Measurements from ENCODE around the gene KRTAP22-2.

The KRTAP22-2 gene

GRCh38 chr21:30563072-30563471 lies 27.1 kb downstream of the KRTAP22-2 start:
- DNase-seq (ENCODE audit: low spot score) = no peak

DNA sequence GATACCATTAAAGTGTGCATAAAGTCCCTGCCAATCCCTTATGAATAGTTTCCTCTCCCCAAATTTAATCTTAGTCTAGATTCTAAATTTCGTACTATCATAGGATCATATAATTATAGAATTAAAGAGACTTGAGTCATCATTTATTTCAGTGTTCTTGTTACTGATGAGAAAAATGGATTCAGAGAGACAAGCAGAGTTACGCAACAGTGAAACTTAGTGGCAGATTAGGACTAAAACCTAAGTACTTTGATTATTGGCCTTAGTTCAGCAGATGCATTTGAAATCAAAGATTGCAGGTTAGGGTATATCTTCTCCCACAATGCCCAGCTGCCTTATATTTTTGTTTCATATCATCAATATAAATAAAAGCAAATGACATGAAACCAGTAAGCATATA lies 28.2 kb downstream of the KRTAP22-2 start:
- DNase-seq (ENCODE audit: low spot score) = no peak

DNA sequence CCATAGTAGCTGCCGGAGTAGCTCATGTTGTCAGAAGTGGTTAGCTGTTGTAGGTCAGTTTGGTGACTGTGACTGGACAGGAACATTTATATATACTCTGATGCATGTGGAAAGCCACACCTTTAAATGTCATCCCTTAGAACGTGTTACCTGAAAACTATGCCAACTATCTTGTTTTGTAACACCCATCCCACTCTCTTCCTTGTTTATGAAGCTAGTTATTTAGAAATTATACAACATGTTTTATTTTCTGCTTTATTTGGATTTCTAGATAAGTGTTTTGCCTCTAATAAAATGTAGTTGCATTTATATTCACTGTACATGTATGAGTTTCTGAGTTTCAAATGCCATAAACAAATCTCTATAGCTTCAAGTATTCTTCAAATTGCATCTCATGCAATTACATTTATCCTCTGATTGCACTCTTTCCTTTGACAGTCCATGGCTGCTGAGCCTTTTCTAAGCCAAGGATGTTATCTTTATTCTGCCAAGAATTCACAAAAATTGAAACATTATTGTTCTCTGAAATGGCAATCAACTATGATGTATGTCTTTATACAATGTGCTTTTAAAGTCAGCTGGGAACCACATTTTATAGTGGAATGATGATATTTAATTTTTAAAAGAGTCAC lies 28.8 kb downstream of the KRTAP22-2 start, which contains the start of gene KRTAP19-7:
Gene KRTAP19-7, minus strand, starts transcription at position 51 of the 632 bp plus-strand sequence. Its CDS starts 25 bp downstream, at position 26.
- DNase-seq (ENCODE audit: low spot score) = no peak

DNA sequence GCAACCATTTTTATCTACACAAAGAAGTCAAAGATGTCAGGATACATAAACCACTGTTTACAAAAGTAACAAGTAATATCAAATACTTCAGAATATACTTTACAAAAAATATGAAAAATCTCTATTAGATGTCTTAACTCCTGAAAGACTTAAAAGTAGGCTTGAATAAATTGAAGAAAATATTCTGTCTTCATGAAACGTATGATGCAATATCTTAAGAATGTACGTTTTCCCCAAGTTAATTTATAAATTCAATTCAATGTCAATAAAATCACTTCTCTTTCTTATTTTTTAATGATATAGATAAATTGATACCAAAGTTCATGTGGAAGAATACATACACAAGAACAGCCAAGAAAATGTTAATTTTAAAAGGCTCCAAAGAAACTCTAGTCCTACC lies 35.1 kb downstream of the KRTAP22-2 start:
- DNase-seq (ENCODE audit: low spot score) = no peak

- no peak for DNase-seq (ENCODE audit: low spot score)
Observed at GRCh38 chr21:30552782-30553181, 37.4 kb downstream of the KRTAP22-2 start.

- DNase-seq (ENCODE audit: low spot score) = no peak
Observed at GRCh38 chr21:30541764-30542163, 48.4 kb downstream of the KRTAP22-2 start, which contains the start of gene KRTAP19-6. Gene KRTAP19-6, minus strand, starts transcription at chr21:30541864. Its CDS starts 31 bp downstream, at chr21:30541833.

All from cerebellar cortex (tissue), 1 donor.